ENCODE results near the gene NPIPB5.
"Not testable (repeated sequence)": the region's sequence is repeated elsewhere in the genome, so short reads cannot be mapped to it uniquely, and the experiment has no call there.

Gene NPIPB5

GRCh38 chr16:22510591-22510990, at the start of gene NPIPB5:
Gene NPIPB5, plus strand, starts transcription at chr16:22510891. Its CDS starts 2,911 bp downstream, at chr16:22513802.
- DNase-seq: not testable (repeated sequence)

- not testable (repeated sequence) for DNase-seq
These were observed 41.8 kb upstream of the NPIPB5 start for GRCh38 chr16:22468846-22469245.

GRCh38 chr16:22537996-22538395, 27.3 kb downstream of the NPIPB5 start:
- not testable (repeated sequence) for DNase-seq

- DNase-seq: not testable (repeated sequence)
These were observed 34.1 kb downstream of the NPIPB5 start for GRCh38 chr16:22544809-22545208.

- DNase-seq: not testable (repeated sequence)
These were observed 35.9 kb downstream of the NPIPB5 start for GRCh38 chr16:22546630-22547029.

- not testable (repeated sequence) for DNase-seq
These were observed 36.6 kb downstream of the NPIPB5 start for GRCh38 chr16:22547170-22547765.

GRCh38 chr16:22549853-22550252, 39.2 kb downstream of the NPIPB5 start:
- DNase-seq: not testable (repeated sequence)

GRCh38 chr16:22551143-22551542, 40.5 kb downstream of the NPIPB5 start:
- DNase-seq: not testable (repeated sequence)

- DNase-seq: not testable (repeated sequence)
These were observed 41.0 kb downstream of the NPIPB5 start for GRCh38 chr16:22551651-22552050.

GRCh38 chr16:22556759-22557158, 46.1 kb downstream of the NPIPB5 start:
- not testable (repeated sequence) for DNase-seq
